ENCODE measurements around the gene SSUH2. TPM values are rescaled to one million over a fixed set of nuclear protein-coding genes. Genes with fewer than 3 reads are reported as not detected.
"Not testable (repeated sequence)": the region's sequence is repeated elsewhere in the genome, so short reads cannot be mapped to it uniquely, and the experiment has no call there.

SSUH2 gene
- total and polyA plus RNA-seq, 7 donors: 0.11 to 1.1 (median 0.36) TPM

GRCh38 chr3:8581373-8581772 is 63.2 kb downstream of the SSUH2 start:
- no peak overlapping the region for H3K27ac ChIP-seq
- intact Hi-C loops (cut with DNase I): no loop called here

GRCh38 chr3:8580434-8580833 is 64.2 kb downstream of the SSUH2 start:
- intact Hi-C loops (cut with DNase I); H3K4me3 ChIP-seq; H3K36me3 ChIP-seq (ENCODE audit: insufficient read depth in 1 of 2, low read depth in 1 of 2); H3K9me3 ChIP-seq; H3K27me3 ChIP-seq (ENCODE audit: insufficient read depth in 3 of 3, low read length in 2 of 3); H3K27ac ChIP-seq; DNase-seq: not testable (repeated sequence)
- WGBS, 3 donors: 69 to 77% (median 70%) methylated on average over 5 of the region's 5 CpGs
- ATAC-seq: peak in 1 of 4 donors; percentile 9
- H3K4me1 ChIP-seq: peaks cover 12% of the 10 kb centered on the region

More at GRCh38 chr3:8581373-8581772, 63.2 kb downstream of the SSUH2 start:
- H3K4me3 ChIP-seq: no peak overlapping the region
- no peaks in the 10 kb centered on the region for H3K27me3 ChIP-seq (ENCODE audit: insufficient read depth in 3 of 3, low read length in 2 of 3)
- 66 to 81% (median 78%) methylated on average over 3 of the region's 3 CpGs for WGBS, 3 donors
- H3K9me3 ChIP-seq: no peaks in the 10 kb centered on the region
- peaks cover 8% of the 10 kb centered on the region for H3K4me1 ChIP-seq
- H3K36me3 ChIP-seq (ENCODE audit: insufficient read depth in 1 of 2, low read depth in 1 of 2): no peaks in the 10 kb centered on the region
- DNase-seq: no peak
- ATAC-seq: no peak
- TF ChIP-seq CTCF (IDR thresholded peaks at IDR 0.05): no peak

DNA sequence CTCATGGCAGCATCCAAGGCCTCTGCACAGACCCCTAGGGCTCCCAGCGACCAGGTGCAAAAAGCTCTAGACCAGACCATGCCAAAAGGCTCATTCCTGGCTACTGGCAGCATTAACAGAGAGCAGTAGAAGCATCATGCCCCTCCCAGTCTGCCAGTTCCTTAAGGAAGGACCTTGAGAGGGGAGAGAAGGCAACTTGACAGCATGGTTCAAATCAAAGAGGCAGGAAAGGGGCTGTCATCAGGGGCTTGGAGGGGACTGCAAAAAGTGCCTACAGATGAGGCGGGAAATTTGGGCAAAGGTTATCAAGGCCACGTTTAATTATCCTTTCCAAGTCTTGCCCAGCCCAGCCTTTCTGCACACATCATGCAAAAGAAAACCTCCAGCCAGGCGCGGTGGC is 64.7 kb downstream of the SSUH2 start:
- H3K27me3 ChIP-seq (ENCODE audit: insufficient read depth in 3 of 3, low read length in 2 of 3): no peaks in the 10 kb centered on the region
- intact Hi-C loops (cut with DNase I): no loop called here
- peaks cover 14% of the 10 kb centered on the region for H3K4me1 ChIP-seq
- H3K36me3 ChIP-seq (ENCODE audit: insufficient read depth in 1 of 2, low read depth in 1 of 2): no peaks in the 10 kb centered on the region
- H3K4me3 ChIP-seq: no peak overlapping the region
- no peaks in the 10 kb centered on the region for H3K9me3 ChIP-seq
- WGBS, 3 donors: 76 to 85% (median 81%) methylated on average over 5 of the region's 5 CpGs
- DNase-seq (no peak), ATAC-seq (no peak)
- TF ChIP-seq CTCF (IDR thresholded peaks at IDR 0.05): no peak
- peak overlapping the region; percentile 64 for H3K27ac ChIP-seq

GRCh38 chr3:8579096-8579495 is 65.5 kb downstream of the SSUH2 start:
- H3K27me3 ChIP-seq (ENCODE audit: insufficient read depth in 3 of 3, low read length in 2 of 3): no peaks in the 10 kb centered on the region
- WGBS, 3 donors: 34 to 53% (median 41%) methylated on average over 5 of the region's 5 CpGs
- no peak for TF ChIP-seq CTCF (IDR thresholded peaks at IDR 0.05)
- peak overlapping the region; percentile 64 for H3K27ac ChIP-seq
- no peak for DNase-seq
- H3K4me3 ChIP-seq: no peak overlapping the region
- peak; percentile 31 to 46 (median 38) for ATAC-seq
- H3K36me3 ChIP-seq (ENCODE audit: insufficient read depth in 1 of 2, low read depth in 1 of 2): no peaks in the 10 kb centered on the region
- no peaks in the 10 kb centered on the region for H3K9me3 ChIP-seq
- intact Hi-C loops (cut with DNase I): no loop called here
- peaks cover 23% of the 10 kb centered on the region for H3K4me1 ChIP-seq

GRCh38 chr3:8578282-8578681 is 66.3 kb downstream of the SSUH2 start:
- no peaks in the 10 kb centered on the region for H3K9me3 ChIP-seq
- WGBS, 3 donors: 55 to 83% (median 71%) methylated on average over 4 of the region's 4 CpGs
- H3K36me3 ChIP-seq (ENCODE audit: insufficient read depth in 1 of 2, low read depth in 1 of 2): no peaks in the 10 kb centered on the region
- DNase-seq (no peak), ATAC-seq (no peak)
- TF ChIP-seq CTCF (IDR thresholded peaks at IDR 0.05): no peak
- peak overlapping the region; percentile 64 for H3K27ac ChIP-seq
- no peaks in the 10 kb centered on the region for H3K27me3 ChIP-seq (ENCODE audit: insufficient read depth in 3 of 3, low read length in 2 of 3)
- intact Hi-C loops (cut with DNase I): no loop called here
- peaks cover 31% of the 10 kb centered on the region for H3K4me1 ChIP-seq
- no peak overlapping the region for H3K4me3 ChIP-seq
